SK-N-SH (cell line): ENCODE results near the gene ATRAID. TPM values are rescaled to one million over a fixed set of nuclear protein-coding genes. Genes with fewer than 3 reads are reported as not detected.

Experiments
- CTCF ChIA-PET: fragments of 300-600, 350-600 bp; formaldehyde crosslinking; extraction: SDS; loops from one replicate; lab custom pipeline; 2021; lab: Yijun Ruan, JAX
- POLR2A ChIA-PET: fragments of 350-600 bp; sonication (Branson Sonifier 250); formaldehyde crosslinking; extraction: SDS; loops from one replicate; lab custom pipeline; 2020; ENCODE audit warnings: antibody characterized with exemption, inconsistent platforms; lab: Yijun Ruan, JAX
- DNase-seq: peaks from one replicate; pipeline ENCODE4 v3.0.0; 2012
- H2AFZ ChIP-seq: fragments of 200-600 bp; sonication (generic); 2 replicates; pipeline ENCODE4 v1.8.1; 2016; ENCODE audit warnings: antibody characterized with exemption, mild to moderate bottlenecking, low read depth
- H3F3A ChIP-seq: fragments of 200-600 bp; sonication (generic); replicated peaks from 2 replicates; pipeline ENCODE3; 2016; ENCODE audit warnings: antibody characterized with exemption, mild to moderate bottlenecking; ENCODE audit not compliant: insufficient read depth
- H3K27ac ChIP-seq, 2 experiments: fragments of 200-500 bp in 1 of 2; fragments of 200-600 bp in 1 of 2; sonication (Bioruptor generic) in 1 of 2; sonication (generic), shearing (Covaris generic) in 1 of 2; 2 replicates each; pipeline versions ENCODE4 v1.5.1 to v1.6.1; 2014 to 2016; ENCODE audit warnings: low read depth in 2 of 2, inconsistent platforms in 1 of 2, low read length in 1 of 2, mild to moderate bottlenecking in 1 of 2, mixed read lengths in 1 of 2
- H3K27me3 ChIP-seq: fragments of 200-600 bp; sonication (generic), shearing (Covaris generic); 2 replicates; pipeline ENCODE4 v1.6.1; 2016; ENCODE audit warnings: mixed run types; ENCODE audit not compliant: insufficient read depth
- H3K36me3 ChIP-seq, 2 experiments: fragments of 200-500 bp in 1 of 2; fragments of 200-600 bp in 1 of 2; sonication (Bioruptor generic) in 1 of 2; sonication (generic) in 1 of 2; replicated peaks in 1 of 2; 2 replicates each; pipeline versions ENCODE3 to v1.5.1; 2014 to 2016; ENCODE audit warnings: low read length in 1 of 2, mild to moderate bottlenecking in 1 of 2; ENCODE audit not compliant: insufficient read depth in 2 of 2, control insufficient read depth in 1 of 2
- H3K4me1 ChIP-seq, 2 experiments: fragments of 200-500 bp in 1 of 2; fragments of 200-600 bp in 1 of 2; sonication (Bioruptor generic) in 1 of 2; sonication (generic), shearing (Covaris generic) in 1 of 2; 2 replicates each; pipeline versions ENCODE4 v1.5.1 to v1.6.1; 2014 to 2016; ENCODE audit warnings: low read depth in 1 of 2, low read length in 1 of 2, mixed run types in 1 of 2; ENCODE audit not compliant: insufficient read depth in 2 of 2, control insufficient read depth in 1 of 2
- H3K4me2 ChIP-seq: fragments of 200-600 bp; sonication (generic), shearing (Covaris generic); 2 replicates; pipeline ENCODE4 v1.6.1; 2017; ENCODE audit warnings: mixed run types
- H3K4me3 ChIP-seq, 2 experiments: fragments of 200-500 bp in 1 of 2; fragments of 200-600 bp in 1 of 2; sonication (Bioruptor generic) in 1 of 2; sonication (generic), shearing (Covaris generic) in 1 of 2; 2 replicates each; pipeline versions ENCODE4 v1.5.1 to v1.8.1; 2014 to 2016; ENCODE audit warnings: low read depth in 2 of 2, inconsistent platforms in 1 of 2, low read length in 1 of 2, mild to moderate bottlenecking in 1 of 2, mixed read lengths in 1 of 2, moderate library complexity in 1 of 2
- H3K79me2 ChIP-seq: fragments of 200-600 bp; sonication (generic); 2 replicates; pipeline ENCODE4 v1.8.1; 2017; ENCODE audit warnings: mild to moderate bottlenecking; ENCODE audit not compliant: insufficient read depth
- H3K9ac ChIP-seq: fragments of 200-600 bp; sonication (generic); 2 replicates; pipeline ENCODE4 v1.6.1; 2017; ENCODE audit warnings: mixed run types
- H3K9me2 ChIP-seq: fragments of 200-600 bp; sonication (generic); 2 replicates; pipeline ENCODE4 v1.6.1; 2017; ENCODE audit warnings: mixed run types
- H3K9me3 ChIP-seq: fragments of 200-600 bp; sonication (generic); 2 replicates; pipeline ENCODE4 v1.6.1; 2017; ENCODE audit warnings: mixed run types, mild to moderate bottlenecking, moderate library complexity
- H4K20me1 ChIP-seq: fragments of 200-600 bp; sonication (generic); 2 replicates; pipeline ENCODE4 v1.6.1; 2017; ENCODE audit warnings: mild to moderate bottlenecking, mixed run types; ENCODE audit not compliant: insufficient read depth
- ELF1 ChIP-seq: IDR thresholded peaks from 2 replicates; pipeline ENCODE4 v1.4.0; 2012
- EZH2phosphoT487 ChIP-seq: fragments of 200-600 bp; sonication (generic); IDR thresholded peaks from 2 replicates; pipeline ENCODE4 v1.6.1; 2017; ENCODE audit warnings: low read depth, mixed run types, mild to moderate bottlenecking, antibody characterized with exemption, moderate library complexity, borderline replicate concordance
- FOXM1 ChIP-seq: IDR thresholded peaks from 2 replicates; pipeline ENCODE4 v1.4.0; 2012; ENCODE audit warnings: low read depth, mild to moderate bottlenecking
- RAD21 ChIP-seq: IDR thresholded peaks from 2 replicates; pipeline ENCODE4 v1.6.1; 2012; ENCODE audit warnings: mild to moderate bottlenecking, low read length
- RFX5 ChIP-seq: IDR thresholded peaks from 2 replicates; pipeline ENCODE4 v1.6.1; 2012; ENCODE audit warnings: mild to moderate bottlenecking, improper control_type of control experiment, low read length
- SIN3A ChIP-seq: IDR thresholded peaks from 2 replicates; pipeline ENCODE4 v1.6.1; 2012; ENCODE audit warnings: low read depth, mild to moderate bottlenecking, low read length, moderate library complexity, borderline replicate concordance
- SMC3 ChIP-seq: IDR thresholded peaks from 2 replicates; pipeline ENCODE4 v1.6.1; 2012; ENCODE audit warnings: low read depth, low read length, improper control_type of control experiment
- TEAD4 ChIP-seq: IDR thresholded peaks from 2 replicates; pipeline ENCODE4 v1.4.0; 2012; ENCODE audit warnings: mild to moderate bottlenecking, borderline replicate concordance; ENCODE audit not compliant: insufficient read depth
- YY1 ChIP-seq: IDR thresholded peaks from 2 replicates; pipeline ENCODE4 v1.4.0; 2012; ENCODE audit warnings: low read depth, mild to moderate bottlenecking
- whole genome bisulfite sequencing: methylation state at CpG from one replicate; pipeline ENCODE4 v1.1.6; 2017; ENCODE audit warnings: low lambda C conversion rate; 5-methylcytosine and 5-hydroxymethylcytosine counted together
- polyA plus RNA-seq, 3 experiments: library from polyadenylated mRNA; depleted of rRNA; stranded (reverse); fragments of >200 nt; gene quantifications; 2 replicates each; pipeline ENCODE4 v1.2.3, GENCODE V29; 2012
- TF ChIP-seq, protein P1 (sequence below): IDR thresholded peaks from 2 replicates; pipeline ENCODE4; 2012
- TF ChIP-seq, protein P2 (sequence below): IDR thresholded peaks from 2 replicates; pipeline ENCODE4 v1.4.0; 2012; ENCODE audit warnings: low read depth
- TF ChIP-seq, protein P3 (sequence below): IDR thresholded peaks from 2 replicates; pipeline ENCODE4 v1.6.1; 2012; ENCODE audit warnings: mild to moderate bottlenecking, low read depth, low read length, moderate library complexity

ATRAID gene
- polyA plus RNA-seq, 1 of the 3 experiments (the other 2 are of a cell fraction) = 289 TPM

DNA sequence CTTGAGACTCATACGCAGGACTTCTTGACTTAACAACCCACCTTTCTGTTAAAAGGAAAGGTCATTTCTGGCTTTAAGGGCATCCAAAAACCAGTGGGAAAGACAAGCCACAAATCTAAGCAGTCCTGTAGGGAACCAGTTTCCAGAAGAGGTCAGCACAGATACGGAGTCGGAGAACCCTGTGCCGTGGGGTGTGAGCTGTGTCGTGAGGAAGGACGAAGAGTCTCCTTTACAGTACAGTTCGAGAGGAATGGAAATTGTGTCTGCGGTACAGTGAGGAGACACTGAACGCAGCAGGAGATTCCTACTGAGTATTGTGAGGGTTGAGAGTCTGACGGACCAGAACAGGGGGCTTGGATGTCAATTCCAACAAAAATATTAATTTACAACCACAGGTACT, 33.3 kb downstream of the ATRAID start:
- H3K4me3 ChIP-seq = no peak overlapping the region
- no peak for DNase-seq
- TF ChIP-seq RFX5 (no peak), EZH2phosphoT487 (no peak), RAD21 (no peak), ELF1 (no peak), TEAD4 (no peak)
- no peaks in the 10 kb centered on the region for H3K9me2 ChIP-seq
- no peak overlapping the region for H3K4me2 ChIP-seq
- 92% methylated on average over 10 of the region's 10 CpGs for WGBS
- CTCF ChIA-PET = interaction anchor here (1.2 kb wide), 1 partner anchor 11 kb away, joined by 4 read pairs; no protein-coding TSS in a partner anchor
- no peak overlapping the region for H3K27ac ChIP-seq
- H3K9me3 ChIP-seq = no peaks in the 10 kb centered on the region
- H3K4me1 ChIP-seq = peaks cover 0 to 8% of the 10 kb centered on the region in 2 experiments; a peak in 2 of 4 replicates
- peaks cover 5% of the 10 kb centered on the region for H3F3A ChIP-seq
- POLR2A ChIA-PET = interaction anchor here (0.6 kb wide), 1 partner anchor 208 kb away, joined by 3 read pairs; no protein-coding TSS in a partner anchor
- no peaks in the 10 kb centered on the region for H3K79me2 ChIP-seq
- no peaks in the 10 kb centered on the region for H3K27me3 ChIP-seq
- H2AFZ ChIP-seq = no peak overlapping the region
- H3K36me3 ChIP-seq = peaks cover 22 to 43% of the 10 kb centered on the region in 2 experiments
- no peaks in the 10 kb centered on the region; the same call in 1 of the 2 replicates for H4K20me1 ChIP-seq
- H3K9ac ChIP-seq = no peak overlapping the region

DNA sequence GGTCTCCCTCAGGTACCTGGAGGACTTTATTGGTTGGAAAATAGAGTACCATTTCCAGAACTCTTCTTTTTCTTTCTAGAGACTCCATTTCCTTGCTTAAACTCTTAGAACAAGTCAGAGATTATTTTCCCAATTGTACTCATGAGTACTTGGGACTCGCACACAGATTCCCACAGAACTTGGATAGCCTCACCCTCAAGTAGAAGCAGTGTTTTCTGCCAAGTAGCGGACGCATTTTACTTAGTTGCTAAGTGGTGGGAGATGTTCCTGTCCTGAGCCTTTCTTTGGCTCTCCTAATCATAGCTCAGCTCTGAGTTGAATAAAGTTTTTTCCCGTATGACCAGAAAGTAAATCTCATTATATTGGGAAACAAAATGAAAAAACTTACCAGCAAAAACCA, 33.8 kb downstream of the ATRAID start:
- Histone ChIP-seq H3K9me2 (no peaks in the 10 kb centered on the region), H3K36me3 (peaks cover 22 to 38% of the 10 kb centered on the region in 2 experiments), H3F3A (peaks cover 5% of the 10 kb centered on the region), H3K79me2 (no peaks in the 10 kb centered on the region), H3K27ac (no peak overlapping the region), H2AFZ (no peak overlapping the region), H3K4me1 (peaks cover 0 to 8% of the 10 kb centered on the region in 2 experiments; a peak in 2 of 4 replicates), H3K4me3 (no peak overlapping the region), H3K9me3 (no peaks in the 10 kb centered on the region), H4K20me1 (no peaks in the 10 kb centered on the region; the same call in 1 of the 2 replicates), H3K9ac (no peak overlapping the region), H3K4me2 (no peak overlapping the region), H3K27me3 (no peaks in the 10 kb centered on the region)
- no peak for DNase-seq
- POLR2A ChIA-PET = no interaction called here
- CTCF ChIA-PET = interaction anchor here (1.1 to 1.2 kb wide), 2 partner anchors 10 to 35 kb away, joined by 4 read pairs; no protein-coding TSS in a partner anchor
- 91% methylated on average over 4 of the region's 4 CpGs for WGBS
- TF ChIP-seq, protein P1, sequence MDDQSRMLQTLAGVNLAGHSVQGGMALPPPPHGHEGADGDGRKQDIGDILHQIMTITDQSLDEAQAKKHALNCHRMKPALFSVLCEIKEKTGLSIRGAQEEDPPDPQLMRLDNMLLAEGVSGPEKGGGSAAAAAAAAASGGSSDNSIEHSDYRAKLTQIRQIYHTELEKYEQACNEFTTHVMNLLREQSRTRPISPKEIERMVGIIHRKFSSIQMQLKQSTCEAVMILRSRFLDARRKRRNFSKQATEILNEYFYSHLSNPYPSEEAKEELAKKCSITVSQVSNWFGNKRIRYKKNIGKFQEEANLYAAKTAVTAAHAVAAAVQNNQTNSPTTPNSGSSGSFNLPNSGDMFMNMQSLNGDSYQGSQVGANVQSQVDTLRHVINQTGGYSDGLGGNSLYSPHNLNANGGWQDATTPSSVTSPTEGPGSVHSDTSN = no peak
- TF ChIP-seq, protein P2, sequence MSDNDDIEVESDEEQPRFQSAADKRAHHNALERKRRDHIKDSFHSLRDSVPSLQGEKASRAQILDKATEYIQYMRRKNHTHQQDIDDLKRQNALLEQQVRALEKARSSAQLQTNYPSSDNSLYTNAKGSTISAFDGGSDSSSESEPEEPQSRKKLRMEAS = no peak
- TF ChIP-seq, protein P3, sequence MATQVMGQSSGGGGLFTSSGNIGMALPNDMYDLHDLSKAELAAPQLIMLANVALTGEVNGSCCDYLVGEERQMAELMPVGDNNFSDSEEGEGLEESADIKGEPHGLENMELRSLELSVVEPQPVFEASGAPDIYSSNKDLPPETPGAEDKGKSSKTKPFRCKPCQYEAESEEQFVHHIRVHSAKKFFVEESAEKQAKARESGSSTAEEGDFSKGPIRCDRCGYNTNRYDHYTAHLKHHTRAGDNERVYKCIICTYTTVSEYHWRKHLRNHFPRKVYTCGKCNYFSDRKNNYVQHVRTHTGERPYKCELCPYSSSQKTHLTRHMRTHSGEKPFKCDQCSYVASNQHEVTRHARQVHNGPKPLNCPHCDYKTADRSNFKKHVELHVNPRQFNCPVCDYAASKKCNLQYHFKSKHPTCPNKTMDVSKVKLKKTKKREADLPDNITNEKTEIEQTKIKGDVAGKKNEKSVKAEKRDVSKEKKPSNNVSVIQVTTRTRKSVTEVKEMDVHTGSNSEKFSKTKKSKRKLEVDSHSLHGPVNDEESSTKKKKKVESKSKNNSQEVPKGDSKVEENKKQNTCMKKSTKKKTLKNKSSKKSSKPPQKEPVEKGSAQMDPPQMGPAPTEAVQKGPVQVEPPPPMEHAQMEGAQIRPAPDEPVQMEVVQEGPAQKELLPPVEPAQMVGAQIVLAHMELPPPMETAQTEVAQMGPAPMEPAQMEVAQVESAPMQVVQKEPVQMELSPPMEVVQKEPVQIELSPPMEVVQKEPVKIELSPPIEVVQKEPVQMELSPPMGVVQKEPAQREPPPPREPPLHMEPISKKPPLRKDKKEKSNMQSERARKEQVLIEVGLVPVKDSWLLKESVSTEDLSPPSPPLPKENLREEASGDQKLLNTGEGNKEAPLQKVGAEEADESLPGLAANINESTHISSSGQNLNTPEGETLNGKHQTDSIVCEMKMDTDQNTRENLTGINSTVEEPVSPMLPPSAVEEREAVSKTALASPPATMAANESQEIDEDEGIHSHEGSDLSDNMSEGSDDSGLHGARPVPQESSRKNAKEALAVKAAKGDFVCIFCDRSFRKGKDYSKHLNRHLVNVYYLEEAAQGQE = no peak
- TF ChIP-seq TEAD4 (no peak), FOXM1 (no peak), YY1 (no peak), SMC3 (no peak), SIN3A (no peak)
